Measurements from ENCODE around the gene CRB1. TPM values are rescaled to one million over a fixed set of nuclear protein-coding genes. Genes with fewer than 3 reads are reported as not detected.
A peak's percentile ranks its signal among the peaks of the same experiment; 100 is the strongest.

Gene CRB1
- total RNA-seq, 1 experiment from 2014 or later = not detected

DNA sequence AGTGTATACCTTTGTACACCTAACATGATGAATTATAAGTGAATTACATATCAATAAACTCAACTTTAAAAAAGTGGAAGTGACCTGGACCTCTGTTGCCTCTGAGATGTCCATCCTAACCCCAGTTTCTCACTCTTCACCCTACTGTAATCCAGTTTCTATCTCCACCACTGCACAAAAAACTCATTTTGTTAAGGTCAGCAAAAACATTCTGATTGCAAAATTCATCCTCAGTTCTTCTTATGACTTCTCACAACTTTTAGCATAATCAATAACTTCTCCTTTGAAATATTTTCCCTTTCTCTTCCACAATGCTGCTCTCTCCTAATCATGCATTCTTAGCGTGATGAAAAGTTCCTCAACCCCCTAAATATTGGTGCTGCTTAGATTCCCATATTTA, 129.8 kb downstream of the CRB1 start:
- DNase-seq (ENCODE audit: low read depth, low spot score) = no peak
- intact Hi-C loops (cut with micrococcal nuclease; ENCODE audit: unreplicated experiment) (no loop called here), in situ Hi-C loops (cut with HindIII; ENCODE audit: low pct_unique_long_range_greater_than_20kb, low sequenced_read_pairs) (no loop called here)
- Histone ChIP-seq H3K4me1 (ENCODE audit: control insufficient read depth, insufficient read depth, low read length) (no peaks in the 10 kb centered on the region; the same call in 1 of the 2 replicates), H3K9me3 (ENCODE audit: control insufficient read depth, insufficient read depth, low read depth, low read length) (no peaks in the 10 kb centered on the region), H3K27ac (ENCODE audit: low read length) (no peak overlapping the region), H3K36me3 (ENCODE audit: control insufficient read depth, insufficient read depth, low read length) (no peaks in the 10 kb centered on the region), H3K4me3 (ENCODE audit: low read depth in 2 of 2, low read length in 2 of 2) (no peak overlapping the region), H3K27me3 (ENCODE audit: control insufficient read depth, insufficient read depth, low read length) (no peaks in the 10 kb centered on the region)
- TF ChIP-seq REST (IDR thresholded peaks at IDR 0.05; ENCODE audit: insufficient read depth in 1 of 2, low read depth in 2 of 2, low read length in 1 of 2) (no peak), SIN3A (IDR thresholded peaks at IDR 0.05; ENCODE audit: borderline replicate concordance, insufficient read depth, low read depth, low read length) (no peak), CTCF (IDR thresholded peaks at IDR 0.05) (no peak), TCF7L2 (IDR thresholded peaks at IDR 0.05; ENCODE audit: low read depth, low read length) (no peak), POLR2AphosphoS5 (IDR thresholded peaks at IDR 0.05; ENCODE audit: low read depth, low read length) (no peak)
- no peak for ATAC-seq
- no TSS peak for BruUV-seq (replicated peaks)
- POLR2A ChIA-PET = no interaction called here
- CTCF ChIA-PET = no interaction called here

GRCh38 chr1:197399755-197400521, 131.9 kb downstream of the CRB1 start:
- CTCF ChIA-PET = interaction anchor here (0.7 kb wide), 3 partner anchors 45 to 513 kb away, joined by 7 to 12 read pairs (median 9); no protein-coding TSS in a partner anchor
- BruUV-seq (replicated peaks) = no TSS peak
- POLR2A ChIA-PET = no interaction called here

More at GRCh38 chr1:197399755-197400521, 131.9 kb downstream of the CRB1 start:
- no peak overlapping the region for H3K27ac ChIP-seq (ENCODE audit: low read length)
- no peaks in the 10 kb centered on the region for H3K36me3 ChIP-seq (ENCODE audit: control insufficient read depth, insufficient read depth, low read length)
- no peak overlapping the region for H3K4me3 ChIP-seq (ENCODE audit: low read depth in 2 of 2, low read length in 2 of 2)
- H3K9me3 ChIP-seq (ENCODE audit: control insufficient read depth, insufficient read depth, low read depth, low read length) = no peaks in the 10 kb centered on the region
- no peaks in the 10 kb centered on the region; the same call in 1 of the 2 replicates for H3K4me1 ChIP-seq (ENCODE audit: control insufficient read depth, insufficient read depth, low read length)
- ATAC-seq (no peak), DNase-seq (ENCODE audit: low read depth, low spot score) (peak; percentile 12)
- intact Hi-C loops (cut with micrococcal nuclease; ENCODE audit: unreplicated experiment) (no loop called here), in situ Hi-C loops (cut with HindIII; ENCODE audit: low pct_unique_long_range_greater_than_20kb, low sequenced_read_pairs) (no loop called here)
- TF ChIP-seq CTCF (IDR thresholded peaks at IDR 0.05) (peak; percentile 82), TCF7L2 (IDR thresholded peaks at IDR 0.05; ENCODE audit: low read depth, low read length) (no peak)
- no peaks in the 10 kb centered on the region for H3K27me3 ChIP-seq (ENCODE audit: control insufficient read depth, insufficient read depth, low read length)

All from Panc1 (cell line).